Panc1 (cell line): Measurements from ENCODE around the gene FRMD4A. TPM values are rescaled to one million over a fixed set of nuclear protein-coding genes. Genes with fewer than 3 reads are reported as not detected.

Experiments used
- ATAC-seq: fragments of 200-7000 bp; cut with Tn5 transposase; 2 replicates; pipeline ENCODE4 v1.9.1; 2020; ENCODE audit warnings: mild to moderate bottlenecking, moderate library complexity
- BruUV-seq: library from RNA; stranded (reverse); fragments of 400-500 nt; replicated peaks from 2 replicates; lab custom pipeline; 2021; lab: Mats Ljungman, UMichigan
- CTCF ChIA-PET: fragments of 300-600 bp; sonication (Branson Sonifier 250); formaldehyde crosslinking; loops from one replicate; lab custom pipeline; 2022; ENCODE audit warnings: antibody characterized with exemption; lab: Charles Lee
- POLR2A ChIA-PET: fragments of 300-600 bp; sonication (Branson Sonifier 250); formaldehyde crosslinking; loops from one replicate; lab custom pipeline; 2022; ENCODE audit warnings: antibody characterized with exemption; lab: Charles Lee
- DNase-seq: peaks from one replicate; pipeline ENCODE4 v3.0.0-alpha.2; 2010; ENCODE audit warnings: low read depth, low spot score
- H3K27ac ChIP-seq: 2 replicates; pipeline ENCODE4 v1.5.1; 2011; ENCODE audit warnings: mild to moderate bottlenecking, low read length, inconsistent platforms
- H3K27me3 ChIP-seq: fragments of 200-500 bp; sonication (Bioruptor generic); 2 replicates; pipeline ENCODE4 v1.6.0; 2014; ENCODE audit warnings: low read length, inconsistent platforms; ENCODE audit not compliant: control insufficient read depth, insufficient read depth
- H3K36me3 ChIP-seq: fragments of 200-500 bp; sonication (Bioruptor generic); 2 replicates; pipeline ENCODE4 v1.5.1; 2014; ENCODE audit warnings: inconsistent platforms, mild to moderate bottlenecking, low read length, moderate library complexity; ENCODE audit not compliant: control insufficient read depth, insufficient read depth
- H3K4me1 ChIP-seq: 2 replicates; pipeline ENCODE4 v1.5.1; 2011; ENCODE audit warnings: inconsistent platforms, mild to moderate bottlenecking, low read length, moderate library complexity; ENCODE audit not compliant: control insufficient read depth, insufficient read depth
- H3K4me3 ChIP-seq, 2 experiments: 2 replicates each; pipeline ENCODE4 v1.5.1; 2011 to 2012; ENCODE audit warnings: low read depth in 2 of 2, low read length in 2 of 2, mild to moderate bottlenecking in 2 of 2, inconsistent platforms in 1 of 2, moderate library complexity in 1 of 2
- H3K9me3 ChIP-seq: fragments of 200-500 bp; sonication (Bioruptor generic); 2 replicates; pipeline ENCODE4 v1.5.1; 2014; ENCODE audit warnings: low read depth, mild to moderate bottlenecking, inconsistent platforms, low read length, moderate library complexity; ENCODE audit not compliant: control insufficient read depth, insufficient read depth
- POLR2AphosphoS5 ChIP-seq: IDR thresholded peaks from 2 replicates; pipeline ENCODE4 v1.6.1; 2012; ENCODE audit warnings: mild to moderate bottlenecking, low read depth, low read length, moderate library complexity
- SIN3A ChIP-seq: IDR thresholded peaks from 2 replicates; pipeline ENCODE4 v1.6.1; 2012; ENCODE audit warnings: low read depth, mild to moderate bottlenecking, low read length, moderate library complexity, borderline replicate concordance; ENCODE audit not compliant: insufficient read depth
- TCF7L2 ChIP-seq: IDR thresholded peaks from 2 replicates; pipeline ENCODE4 v1.6.1; 2011; ENCODE audit warnings: mild to moderate bottlenecking, low read depth, low read length, inconsistent platforms
- in situ Hi-C: cut with HindIII; loops from 2 replicates; pipeline ENCODE4 v1.10.0; 2016; ENCODE audit warnings: low sequenced_read_pairs, low pct_unique_long_range_greater_than_20kb
- intact Hi-C: fragments of 100-400 bp; cut with micrococcal nuclease; formaldehyde crosslinking; loops from one replicate; pipeline ENCODE4 v1.10.0; 2022; ENCODE audit not compliant: unreplicated experiment
- total RNA-seq: library from RNA; stranded (reverse); gene quantifications from one replicate; pipeline ENCODE4 v1.2.1, GENCODE V29; 2021; ENCODE audit not compliant: unreplicated experiment
- TF ChIP-seq, protein P1 (sequence below): fragments of 450-650 bp; IDR thresholded peaks from 2 replicates; pipeline ENCODE4 v1.5.1; 2017; ENCODE audit warnings: mild to moderate bottlenecking
- TF ChIP-seq, protein P2 (sequence below), 2 experiments: IDR thresholded peaks; 2 replicates each; pipeline ENCODE4 v1.6.1; 2011 to 2012; ENCODE audit warnings: low read depth in 2 of 2, control low read depth in 1 of 2, low read length in 1 of 2, mild to moderate bottlenecking in 1 of 2, moderate library complexity in 1 of 2; ENCODE audit not compliant: insufficient read depth in 1 of 2

FRMD4A gene
- total RNA-seq, 1 experiment from 2014 or later = 7.1 TPM

DNA sequence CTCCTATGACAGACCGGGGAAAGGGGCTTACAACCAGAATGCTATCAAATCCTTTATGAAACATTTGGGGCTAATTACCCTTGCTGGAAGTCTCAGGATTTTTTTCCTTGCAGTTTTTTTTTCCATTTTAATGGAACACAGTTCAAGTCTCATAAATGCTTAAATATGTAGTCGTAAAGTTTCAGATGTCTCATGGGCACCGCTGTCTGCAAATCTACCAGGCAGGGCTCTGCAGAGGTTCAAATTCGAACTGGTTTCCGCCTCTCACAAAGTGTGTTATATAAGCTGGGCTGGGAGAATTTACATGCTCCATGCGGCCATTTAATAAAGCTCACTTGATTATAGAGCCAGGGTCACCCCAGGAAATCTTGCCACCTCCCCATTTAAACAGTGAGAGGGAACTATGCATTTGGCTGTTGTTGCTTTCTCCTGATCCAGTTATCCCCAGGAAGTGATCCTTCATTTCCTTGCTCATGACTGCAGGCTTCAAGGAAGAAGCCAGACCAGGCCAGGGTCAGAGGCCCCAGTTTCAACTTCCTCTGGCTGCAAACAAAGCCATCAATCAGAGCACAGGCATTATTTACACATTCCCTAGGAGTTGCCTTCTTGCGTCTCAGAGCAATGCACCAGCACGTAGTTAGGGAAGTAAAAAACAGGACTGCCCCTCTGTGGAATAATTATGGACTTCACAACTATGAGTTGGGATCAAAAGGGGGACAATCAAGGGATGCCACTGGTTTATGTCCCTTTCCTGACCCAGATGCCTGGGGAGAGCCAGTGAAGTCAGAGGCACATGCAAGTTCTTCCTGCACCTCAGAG is 385.1 kb downstream of the FRMD4A start:
- intact Hi-C loops (no loop called here), in situ Hi-C loops (no loop called here)
- H3K36me3 ChIP-seq = no peaks in the 10 kb centered on the region
- no peak overlapping the region for H3K27ac ChIP-seq
- H3K4me1 ChIP-seq = no peaks in the 10 kb centered on the region
- TF ChIP-seq TCF7L2 (no peak), SIN3A (no peak), POLR2AphosphoS5 (no peak)
- TF ChIP-seq, protein P1, sequence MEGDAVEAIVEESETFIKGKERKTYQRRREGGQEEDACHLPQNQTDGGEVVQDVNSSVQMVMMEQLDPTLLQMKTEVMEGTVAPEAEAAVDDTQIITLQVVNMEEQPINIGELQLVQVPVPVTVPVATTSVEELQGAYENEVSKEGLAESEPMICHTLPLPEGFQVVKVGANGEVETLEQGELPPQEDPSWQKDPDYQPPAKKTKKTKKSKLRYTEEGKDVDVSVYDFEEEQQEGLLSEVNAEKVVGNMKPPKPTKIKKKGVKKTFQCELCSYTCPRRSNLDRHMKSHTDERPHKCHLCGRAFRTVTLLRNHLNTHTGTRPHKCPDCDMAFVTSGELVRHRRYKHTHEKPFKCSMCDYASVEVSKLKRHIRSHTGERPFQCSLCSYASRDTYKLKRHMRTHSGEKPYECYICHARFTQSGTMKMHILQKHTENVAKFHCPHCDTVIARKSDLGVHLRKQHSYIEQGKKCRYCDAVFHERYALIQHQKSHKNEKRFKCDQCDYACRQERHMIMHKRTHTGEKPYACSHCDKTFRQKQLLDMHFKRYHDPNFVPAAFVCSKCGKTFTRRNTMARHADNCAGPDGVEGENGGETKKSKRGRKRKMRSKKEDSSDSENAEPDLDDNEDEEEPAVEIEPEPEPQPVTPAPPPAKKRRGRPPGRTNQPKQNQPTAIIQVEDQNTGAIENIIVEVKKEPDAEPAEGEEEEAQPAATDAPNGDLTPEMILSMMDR = no peak
- TF ChIP-seq, protein P2, sequence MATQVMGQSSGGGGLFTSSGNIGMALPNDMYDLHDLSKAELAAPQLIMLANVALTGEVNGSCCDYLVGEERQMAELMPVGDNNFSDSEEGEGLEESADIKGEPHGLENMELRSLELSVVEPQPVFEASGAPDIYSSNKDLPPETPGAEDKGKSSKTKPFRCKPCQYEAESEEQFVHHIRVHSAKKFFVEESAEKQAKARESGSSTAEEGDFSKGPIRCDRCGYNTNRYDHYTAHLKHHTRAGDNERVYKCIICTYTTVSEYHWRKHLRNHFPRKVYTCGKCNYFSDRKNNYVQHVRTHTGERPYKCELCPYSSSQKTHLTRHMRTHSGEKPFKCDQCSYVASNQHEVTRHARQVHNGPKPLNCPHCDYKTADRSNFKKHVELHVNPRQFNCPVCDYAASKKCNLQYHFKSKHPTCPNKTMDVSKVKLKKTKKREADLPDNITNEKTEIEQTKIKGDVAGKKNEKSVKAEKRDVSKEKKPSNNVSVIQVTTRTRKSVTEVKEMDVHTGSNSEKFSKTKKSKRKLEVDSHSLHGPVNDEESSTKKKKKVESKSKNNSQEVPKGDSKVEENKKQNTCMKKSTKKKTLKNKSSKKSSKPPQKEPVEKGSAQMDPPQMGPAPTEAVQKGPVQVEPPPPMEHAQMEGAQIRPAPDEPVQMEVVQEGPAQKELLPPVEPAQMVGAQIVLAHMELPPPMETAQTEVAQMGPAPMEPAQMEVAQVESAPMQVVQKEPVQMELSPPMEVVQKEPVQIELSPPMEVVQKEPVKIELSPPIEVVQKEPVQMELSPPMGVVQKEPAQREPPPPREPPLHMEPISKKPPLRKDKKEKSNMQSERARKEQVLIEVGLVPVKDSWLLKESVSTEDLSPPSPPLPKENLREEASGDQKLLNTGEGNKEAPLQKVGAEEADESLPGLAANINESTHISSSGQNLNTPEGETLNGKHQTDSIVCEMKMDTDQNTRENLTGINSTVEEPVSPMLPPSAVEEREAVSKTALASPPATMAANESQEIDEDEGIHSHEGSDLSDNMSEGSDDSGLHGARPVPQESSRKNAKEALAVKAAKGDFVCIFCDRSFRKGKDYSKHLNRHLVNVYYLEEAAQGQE (IDR thresholded peaks at IDR 0.05; ENCODE audit: insufficient read depth in 1 of 2, low read depth in 2 of 2, low read length in 1 of 2) = no peak
- H3K27me3 ChIP-seq = no peaks in the 10 kb centered on the region
- ATAC-seq (no peak; the same call in 1 of the 2 replicates), DNase-seq (no peak)
- BruUV-seq = no TSS peak
- ChIA-PET CTCF (no interaction called here), POLR2A (no interaction called here)
- H3K4me3 ChIP-seq = no peak overlapping the region
- no peaks in the 10 kb centered on the region for H3K9me3 ChIP-seq

DNA sequence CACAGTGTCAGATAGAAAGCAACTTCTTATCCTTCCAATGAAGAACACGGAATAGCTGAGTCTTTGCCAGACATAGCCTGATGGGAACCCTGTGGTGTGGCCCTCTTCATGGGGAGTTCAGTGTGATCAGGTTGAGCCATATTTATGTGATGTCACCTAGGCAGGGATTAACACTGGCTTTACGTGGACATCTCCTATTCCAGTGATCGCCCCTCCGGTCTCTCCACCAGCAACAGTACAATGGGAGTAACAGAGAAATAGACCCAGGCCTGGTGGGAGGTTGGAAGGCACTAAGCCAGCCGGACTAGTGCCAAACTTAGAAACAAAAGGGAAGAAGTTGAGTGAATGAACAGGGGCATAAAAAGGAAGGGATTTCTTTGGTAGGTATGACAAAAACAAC is 385.9 kb downstream of the FRMD4A start:
- intact Hi-C loops (no loop called here), in situ Hi-C loops (no loop called here)
- DNase-seq (no peak), ATAC-seq (no peak)
- Histone ChIP-seq H3K27ac (no peak overlapping the region), H3K4me3 (no peak overlapping the region), H3K27me3 (no peaks in the 10 kb centered on the region), H3K4me1 (no peaks in the 10 kb centered on the region), H3K9me3 (no peaks in the 10 kb centered on the region), H3K36me3 (no peaks in the 10 kb centered on the region)
- ChIA-PET POLR2A (no interaction called here), CTCF (no interaction called here)
- TF ChIP-seq POLR2AphosphoS5 (no peak), TCF7L2 (no peak), SIN3A (no peak)
- TF ChIP-seq, protein P1 = no peak
- TF ChIP-seq, protein P2 (IDR thresholded peaks at IDR 0.05; ENCODE audit: insufficient read depth in 1 of 2, low read depth in 2 of 2, low read length in 1 of 2) = no peak
- BruUV-seq = no TSS peak
